Activated CD4-positive, alpha-beta memory T cell treated with anti-CD3 and anti-CD28 coated beads, Interleukin-2, amount 10 ng/mL, durations not matched to agents 7 days and 5 days (primary cell): Measurements from ENCODE around the gene TXNDC5. TPM values are rescaled to one million over a fixed set of nuclear protein-coding genes. Genes with fewer than 3 reads are reported as not detected.

Experiments
- CTCF ChIA-PET: fragments of 350-600 bp; sonication (Branson Sonifier 250); formaldehyde crosslinking; loops from one replicate; lab custom pipeline; 2021; ENCODE audit warnings: antibody characterized with exemption, inconsistent platforms; lab: Charles Lee
- POLR2A ChIA-PET: fragments of 350-600 bp; sonication (Branson Sonifier 250); formaldehyde crosslinking; loops from one replicate; lab custom pipeline; 2021; ENCODE audit warnings: antibody characterized with exemption; lab: Charles Lee
- DNase-seq: peaks from one replicate; pipeline ENCODE4 v3.0.0-alpha.2; 2020
- H3K27ac Mint-ChIP-seq: one replicate; pipeline ENCODE4 v1.8.0; 2021; ENCODE audit warnings: mild to moderate bottlenecking, mixed read lengths
- H3K27me3 Mint-ChIP-seq: one replicate; pipeline ENCODE4 v1.8.0; 2021; ENCODE audit warnings: mixed read lengths
- H3K36me3 Mint-ChIP-seq: one replicate; pipeline ENCODE4 v1.8.0; 2021; ENCODE audit warnings: low read depth, mixed read lengths
- H3K4me1 Mint-ChIP-seq: one replicate; pipeline ENCODE4 v1.8.0; 2021; ENCODE audit warnings: mixed read lengths
- H3K4me3 Mint-ChIP-seq: one replicate; pipeline ENCODE4 v1.8.0; 2021; ENCODE audit warnings: mild to moderate bottlenecking, mixed read lengths
- H3K9me3 Mint-ChIP-seq: one replicate; pipeline ENCODE4 v1.8.0; 2021; ENCODE audit warnings: mixed read lengths
- total RNA-seq, 2 experiments: library from RNA; stranded (reverse); gene quantifications; one replicate each; pipeline ENCODE4 v1.2.3, GENCODE V29; 2021

TXNDC5 gene
- 10 to 100 TPM; 39.1 to 39.8 TPM for total RNA-seq

GRCh38 chr6:7910654-7911344, at the start of gene TXNDC5:
TSS of gene TXNDC5 (minus strand) at chr6:7910788. CDS start at chr6:7910776, 12 bp downstream.
- H3K9me3 Mint-ChIP-seq = no peaks in the 10 kb centered on the region
- H3K36me3 Mint-ChIP-seq = peaks cover 5% of the 10 kb centered on the region
- DNase-seq = peak; percentile 76
- POLR2A ChIA-PET = interaction anchor here (1.1 kb wide), 1 partner anchor 192 kb away, joined by 5 read pairs; the partner anchor contains the start of gene EEF1E1
- peaks cover 21% of the 10 kb centered on the region for H3K4me1 Mint-ChIP-seq
- peak within 1 kb of the TSS; percentile 38 for H3K27ac Mint-ChIP-seq
- no peaks in the 10 kb centered on the region for H3K27me3 Mint-ChIP-seq
- CTCF ChIA-PET = no interaction called here
- H3K4me3 Mint-ChIP-seq = peak within 1 kb of the TSS; percentile 71

DNA sequence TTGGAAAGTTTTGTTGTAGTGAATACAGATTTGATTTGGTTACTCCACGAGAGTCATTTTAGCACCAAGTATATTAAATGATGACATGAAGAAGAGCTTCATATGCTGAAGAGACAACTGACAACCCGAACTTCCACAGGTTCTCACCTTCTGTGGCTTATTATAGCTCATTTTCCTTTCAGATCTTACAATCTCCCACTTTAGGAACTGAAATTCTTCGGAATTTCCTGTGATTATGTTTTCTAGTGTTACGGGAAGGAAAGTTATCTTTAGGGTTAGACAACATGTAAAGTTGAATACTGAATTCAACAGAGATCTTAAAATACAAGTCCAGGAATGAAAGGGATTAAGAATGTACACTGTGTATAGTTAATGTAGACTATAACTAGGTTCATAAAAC, 49.6 kb upstream of the TXNDC5 start:
- H3K36me3 Mint-ChIP-seq = no peaks in the 10 kb centered on the region
- peaks cover 5% of the 10 kb centered on the region for H3K4me1 Mint-ChIP-seq
- H3K9me3 Mint-ChIP-seq = no peaks in the 10 kb centered on the region
- no peak overlapping the region for H3K27ac Mint-ChIP-seq
- no peak overlapping the region for H3K4me3 Mint-ChIP-seq
- H3K27me3 Mint-ChIP-seq = peaks cover 7% of the 10 kb centered on the region
- CTCF ChIA-PET = no interaction called here
- POLR2A ChIA-PET = interaction anchor here (0.8 kb wide), 1 partner anchor 11 kb away, joined by 3 read pairs; no protein-coding TSS in a partner anchor
- no peak for DNase-seq

DNA sequence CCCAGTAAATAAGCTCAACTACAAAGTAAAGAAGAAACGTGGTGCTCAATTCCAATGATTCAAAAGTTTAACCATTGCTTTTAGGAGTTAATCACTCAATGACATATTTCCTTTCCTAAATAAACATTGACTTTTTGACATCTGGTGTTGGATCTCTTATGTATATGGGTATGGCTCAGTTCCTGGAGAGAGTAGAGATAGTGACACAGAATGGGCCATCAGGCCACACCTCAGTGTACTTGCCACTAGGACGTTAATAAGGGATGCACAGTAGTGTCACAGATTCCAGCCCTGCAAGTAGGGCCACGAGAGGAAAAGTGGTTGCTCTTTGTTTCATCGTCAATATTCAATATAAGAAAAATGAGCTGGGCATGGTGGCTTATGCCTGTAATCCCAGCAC, 48.9 kb upstream of the TXNDC5 start:
- H3K9me3 Mint-ChIP-seq = no peaks in the 10 kb centered on the region
- no peak for DNase-seq
- no peak overlapping the region for H3K27ac Mint-ChIP-seq
- no peak overlapping the region for H3K4me3 Mint-ChIP-seq
- H3K27me3 Mint-ChIP-seq = peaks cover 7% of the 10 kb centered on the region
- POLR2A ChIA-PET = interaction anchor here (0.8 kb wide), 1 partner anchor 10 kb away, joined by 3 read pairs; no protein-coding TSS in a partner anchor
- CTCF ChIA-PET = no interaction called here
- no peaks in the 10 kb centered on the region for H3K36me3 Mint-ChIP-seq
- peaks cover 5% of the 10 kb centered on the region for H3K4me1 Mint-ChIP-seq

DNA sequence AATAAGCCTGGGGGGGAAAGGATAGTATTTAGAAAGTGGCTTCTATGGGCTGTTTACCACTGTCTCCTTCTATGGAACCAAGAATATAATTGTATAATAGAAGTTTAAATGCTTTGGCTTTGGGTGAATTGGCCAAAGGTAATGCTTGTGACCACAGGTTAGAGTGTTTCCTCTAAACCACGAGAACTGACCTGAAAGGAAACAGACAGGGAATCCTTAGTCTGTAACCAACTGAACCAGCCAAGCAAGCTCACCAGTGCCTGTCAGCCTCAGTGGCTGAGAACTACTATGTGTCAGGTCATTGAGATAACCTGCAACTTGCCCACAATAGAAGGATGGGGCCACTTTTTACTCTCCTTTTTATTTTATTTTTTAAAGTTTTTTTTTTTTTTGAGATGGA, 47.9 kb upstream of the TXNDC5 start:
- ChIA-PET POLR2A (no interaction called here), CTCF (no interaction called here)
- no peaks in the 10 kb centered on the region for H3K36me3 Mint-ChIP-seq
- no peak overlapping the region for H3K27ac Mint-ChIP-seq
- H3K4me1 Mint-ChIP-seq = peaks cover 5% of the 10 kb centered on the region
- H3K4me3 Mint-ChIP-seq = no peak overlapping the region
- no peaks in the 10 kb centered on the region for H3K9me3 Mint-ChIP-seq
- H3K27me3 Mint-ChIP-seq = peaks cover 4% of the 10 kb centered on the region
- DNase-seq = no peak

- Mint-ChIP-seq H3K9me3 (no peaks in the 10 kb centered on the region), H3K36me3 (no peaks in the 10 kb centered on the region), H3K27ac (no peak overlapping the region), H3K4me3 (no peak overlapping the region), H3K4me1 (no peaks in the 10 kb centered on the region), H3K27me3 (no peaks in the 10 kb centered on the region)
- ChIA-PET POLR2A (no interaction called here), CTCF (no interaction called here)
- no peak for DNase-seq
Measured at GRCh38 chr6:7956257-7956656, 45.7 kb upstream of the TXNDC5 start.

DNA sequence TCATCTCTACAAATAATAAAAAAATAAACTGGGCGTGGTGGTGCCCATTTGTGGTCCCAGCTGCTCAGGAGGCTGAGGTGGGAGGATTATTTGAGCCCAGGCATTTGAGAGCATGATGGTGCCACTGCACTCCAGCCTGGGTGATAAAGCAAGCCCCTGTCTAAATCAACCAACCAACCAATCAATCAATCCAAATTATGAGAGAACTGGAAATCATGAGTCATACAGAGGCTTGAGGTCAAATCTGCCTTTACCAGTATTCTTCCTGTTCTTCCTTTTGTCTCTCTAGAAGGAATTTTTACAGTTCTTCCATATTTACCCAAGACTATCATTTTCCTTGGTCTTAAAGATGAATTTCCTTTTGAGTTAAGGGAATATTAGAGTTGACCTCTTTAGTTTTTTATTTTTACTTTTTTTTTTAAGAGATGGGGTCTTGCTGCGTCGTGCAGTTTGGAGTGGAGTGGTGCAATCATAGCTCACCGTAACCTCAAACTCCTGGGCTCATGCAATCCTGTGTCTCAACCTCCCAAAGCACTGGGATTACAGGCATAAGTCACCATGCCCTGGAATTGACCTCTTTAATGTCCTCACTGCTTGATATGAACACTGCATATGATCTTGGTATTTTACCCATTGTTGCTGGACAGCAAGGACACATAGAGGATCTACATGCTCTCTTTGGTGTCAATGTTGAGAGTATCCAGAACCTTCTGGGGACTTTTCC, 44.1 kb upstream of the TXNDC5 start:
- DNase-seq = no peak
- Mint-ChIP-seq H3K4me3 (no peak overlapping the region), H3K27ac (no peak overlapping the region), H3K4me1 (no peaks in the 10 kb centered on the region), H3K36me3 (no peaks in the 10 kb centered on the region), H3K27me3 (no peaks in the 10 kb centered on the region), H3K9me3 (no peaks in the 10 kb centered on the region)
- ChIA-PET POLR2A (no interaction called here), CTCF (no interaction called here)

DNA sequence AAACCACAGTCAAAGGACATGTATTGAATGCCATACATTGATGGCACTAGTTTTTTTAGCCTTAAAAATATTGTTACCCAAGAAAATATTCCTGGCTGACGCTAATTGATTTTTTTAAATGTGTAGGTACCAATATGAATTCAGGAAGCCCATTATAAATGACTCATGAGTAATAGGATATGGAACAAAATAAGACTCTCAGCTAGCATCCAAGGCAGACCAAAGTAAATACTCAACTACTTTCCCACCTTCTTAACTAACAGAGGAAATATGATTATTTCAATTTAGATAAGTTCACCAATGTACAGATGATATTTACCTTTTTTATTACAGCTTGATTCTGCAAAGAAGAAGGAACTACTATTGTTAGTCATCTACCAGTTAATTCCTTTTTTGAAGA, 43.2 kb upstream of the TXNDC5 start:
- ChIA-PET POLR2A (no interaction called here), CTCF (no interaction called here)
- no peaks in the 10 kb centered on the region for H3K4me1 Mint-ChIP-seq
- no peak for DNase-seq
- peaks cover 5% of the 10 kb centered on the region for H3K9me3 Mint-ChIP-seq
- H3K27me3 Mint-ChIP-seq = peaks cover 3% of the 10 kb centered on the region
- H3K27ac Mint-ChIP-seq = no peak overlapping the region
- H3K36me3 Mint-ChIP-seq = no peaks in the 10 kb centered on the region
- H3K4me3 Mint-ChIP-seq = no peak overlapping the region

DNA sequence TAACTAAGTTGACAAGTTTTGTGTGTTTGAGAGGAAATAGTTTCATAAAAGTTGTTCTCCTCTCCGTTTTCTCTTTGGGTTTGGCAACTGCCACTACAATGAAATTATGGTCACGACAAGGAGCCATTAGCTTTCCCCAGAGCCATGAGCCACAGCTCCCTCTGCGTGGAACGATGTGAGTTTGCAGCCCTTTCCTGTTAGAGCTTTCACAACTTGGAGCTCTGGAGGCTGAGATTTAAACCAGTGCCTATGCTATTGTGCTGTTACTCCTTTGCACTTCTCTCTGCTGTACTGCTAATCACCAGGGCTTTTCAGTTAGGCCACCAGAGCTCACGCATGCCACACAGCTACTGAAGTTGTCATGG, 29.3 kb upstream of the TXNDC5 start:
- H3K36me3 Mint-ChIP-seq = no peaks in the 10 kb centered on the region
- no peaks in the 10 kb centered on the region for H3K9me3 Mint-ChIP-seq
- DNase-seq = no peak
- H3K4me1 Mint-ChIP-seq = no peaks in the 10 kb centered on the region
- ChIA-PET CTCF (no interaction called here), POLR2A (no interaction called here)
- peaks cover 5% of the 10 kb centered on the region for H3K27me3 Mint-ChIP-seq
- H3K27ac Mint-ChIP-seq = no peak overlapping the region
- no peak overlapping the region for H3K4me3 Mint-ChIP-seq

DNA sequence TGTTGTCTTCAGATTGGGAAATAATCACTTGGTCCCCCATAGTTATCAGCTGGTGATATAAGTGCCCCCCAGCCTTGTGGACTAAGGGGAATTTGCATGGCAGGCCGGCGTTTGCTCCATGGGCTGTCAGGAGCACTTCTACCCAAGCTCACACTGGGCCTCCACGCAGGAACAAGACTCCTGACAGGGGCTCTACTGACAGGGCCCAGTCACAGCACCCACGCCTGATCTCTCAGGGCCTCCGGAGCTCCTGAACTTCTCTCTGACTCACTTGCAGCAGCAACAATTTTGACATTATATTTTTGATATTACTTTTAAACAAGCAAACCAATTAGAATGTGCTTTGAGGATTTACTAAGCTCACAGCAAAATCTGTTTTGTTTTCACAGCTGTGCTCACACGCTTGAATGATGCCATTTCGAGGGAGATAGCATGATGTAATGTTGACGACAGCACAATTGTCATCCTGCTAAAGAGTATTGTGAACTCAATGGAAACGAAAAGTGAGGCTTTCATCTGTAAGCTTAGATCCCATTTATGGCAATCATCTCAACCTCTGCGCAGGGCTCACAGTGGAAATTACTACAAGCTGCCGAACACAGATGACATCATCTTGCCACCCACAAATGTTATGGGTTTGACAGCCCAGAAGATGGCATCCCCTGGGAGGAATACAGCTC, 28.7 kb upstream of the TXNDC5 start:
- ChIA-PET POLR2A (no interaction called here), CTCF (no interaction called here)
- H3K9me3 Mint-ChIP-seq = no peaks in the 10 kb centered on the region
- no peak for DNase-seq
- H3K27ac Mint-ChIP-seq = no peak overlapping the region
- H3K27me3 Mint-ChIP-seq = peaks cover 5% of the 10 kb centered on the region
- H3K4me3 Mint-ChIP-seq = no peak overlapping the region
- no peaks in the 10 kb centered on the region for H3K4me1 Mint-ChIP-seq
- H3K36me3 Mint-ChIP-seq = no peaks in the 10 kb centered on the region

GRCh38 chr6:7938562-7939183, 28.1 kb upstream of the TXNDC5 start:
- Mint-ChIP-seq H3K4me1 (no peaks in the 10 kb centered on the region), H3K27me3 (peaks cover 5% of the 10 kb centered on the region), H3K36me3 (no peaks in the 10 kb centered on the region), H3K27ac (no peak overlapping the region), H3K4me3 (no peak overlapping the region), H3K9me3 (no peaks in the 10 kb centered on the region)
- CTCF ChIA-PET = no interaction called here
- POLR2A ChIA-PET = no interaction called here
- DNase-seq = no peak

DNA sequence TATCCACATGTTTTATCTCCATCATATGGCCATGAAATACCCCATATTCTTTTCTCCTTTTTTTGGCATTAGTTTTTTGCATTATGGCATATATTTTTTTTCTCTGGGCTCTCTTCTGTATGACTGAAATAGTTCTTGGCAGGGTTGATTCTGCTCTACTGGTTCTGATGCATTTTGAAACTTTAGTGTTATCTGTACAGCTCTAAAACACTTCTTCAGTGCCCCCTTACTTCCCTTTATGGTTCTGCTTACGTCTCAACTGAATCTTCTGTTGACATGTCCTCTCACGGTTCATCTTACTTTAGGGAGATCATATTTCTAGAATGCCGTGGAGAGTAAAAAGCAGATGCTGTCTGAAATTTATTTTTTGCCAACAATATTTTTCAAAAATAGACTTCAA, 23.2 kb upstream of the TXNDC5 start:
- no peak for DNase-seq
- no peaks in the 10 kb centered on the region for H3K9me3 Mint-ChIP-seq
- no peaks in the 10 kb centered on the region for H3K4me1 Mint-ChIP-seq
- H3K36me3 Mint-ChIP-seq = no peaks in the 10 kb centered on the region
- no peak overlapping the region for H3K4me3 Mint-ChIP-seq
- H3K27me3 Mint-ChIP-seq = peaks cover 22% of the 10 kb centered on the region
- H3K27ac Mint-ChIP-seq = no peak overlapping the region
- ChIA-PET CTCF (interaction anchor here (0.7 kb wide), 1 partner anchor 132 kb away, joined by 3 read pairs; no protein-coding TSS in a partner anchor), POLR2A (no interaction called here)

- no peak overlapping the region for H3K4me3 Mint-ChIP-seq
- ChIA-PET POLR2A (interaction anchor here (0.6 kb wide), 1 partner anchor 137 kb away, joined by 3 read pairs; no protein-coding TSS in a partner anchor), CTCF (no interaction called here)
- no peak overlapping the region for H3K27ac Mint-ChIP-seq
- peaks cover 28% of the 10 kb centered on the region for H3K27me3 Mint-ChIP-seq
- H3K9me3 Mint-ChIP-seq = no peaks in the 10 kb centered on the region
- no peaks in the 10 kb centered on the region for H3K36me3 Mint-ChIP-seq
- no peak for DNase-seq
- no peaks in the 10 kb centered on the region for H3K4me1 Mint-ChIP-seq
Measured at GRCh38 chr6:7932625-7933024, 22.0 kb upstream of the TXNDC5 start.

- Mint-ChIP-seq H3K36me3 (no peaks in the 10 kb centered on the region), H3K27ac (no peak overlapping the region), H3K9me3 (no peaks in the 10 kb centered on the region), H3K4me3 (no peak overlapping the region), H3K4me1 (no peaks in the 10 kb centered on the region), H3K27me3 (peaks cover 19% of the 10 kb centered on the region)
- no peak for DNase-seq
- CTCF ChIA-PET = no interaction called here
- POLR2A ChIA-PET = no interaction called here
Measured at GRCh38 chr6:7924867-7925266, 14.3 kb upstream of the TXNDC5 start.
